Measurements from ENCODE around the gene ALKBH4.

Gene ALKBH4

DNA sequence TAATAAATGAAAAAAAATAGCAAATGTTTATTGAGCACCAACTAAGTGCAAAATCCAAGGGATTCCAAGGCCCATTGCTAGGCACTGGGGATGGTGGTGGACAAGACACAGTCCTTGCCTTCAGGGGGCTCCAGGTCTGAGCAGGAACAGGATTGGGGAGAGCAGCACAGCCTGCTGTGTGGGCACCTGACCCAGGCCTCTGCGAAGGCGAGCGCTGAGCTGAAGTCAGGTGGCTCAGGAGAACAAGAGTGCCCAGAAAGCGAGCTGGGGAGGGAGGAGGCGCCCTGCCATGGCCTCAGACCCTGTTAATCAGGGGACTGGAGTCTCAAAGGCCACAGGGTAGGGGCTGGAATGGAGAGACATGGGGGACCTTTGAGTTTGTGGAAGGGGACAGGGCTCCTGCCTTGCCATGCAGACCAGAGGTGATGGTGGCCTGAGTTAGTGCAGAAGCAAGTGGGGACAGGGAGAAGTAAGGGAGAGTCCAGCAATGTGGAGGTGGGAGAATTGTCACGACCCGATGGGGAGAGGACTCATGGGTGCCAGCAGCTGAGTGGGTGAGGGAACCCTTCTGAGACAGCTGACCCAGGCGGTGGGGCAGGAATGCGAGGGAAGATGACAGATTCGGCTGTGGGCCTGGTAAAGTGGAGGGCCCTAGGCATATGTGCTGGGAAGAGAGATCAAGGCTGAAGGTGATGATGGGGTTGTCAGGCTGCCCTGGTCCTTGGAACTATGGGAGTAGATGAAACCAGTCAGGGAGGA, 35.3 kb downstream of the ALKBH4 start:
- TF ChIP-seq, protein P1, sequence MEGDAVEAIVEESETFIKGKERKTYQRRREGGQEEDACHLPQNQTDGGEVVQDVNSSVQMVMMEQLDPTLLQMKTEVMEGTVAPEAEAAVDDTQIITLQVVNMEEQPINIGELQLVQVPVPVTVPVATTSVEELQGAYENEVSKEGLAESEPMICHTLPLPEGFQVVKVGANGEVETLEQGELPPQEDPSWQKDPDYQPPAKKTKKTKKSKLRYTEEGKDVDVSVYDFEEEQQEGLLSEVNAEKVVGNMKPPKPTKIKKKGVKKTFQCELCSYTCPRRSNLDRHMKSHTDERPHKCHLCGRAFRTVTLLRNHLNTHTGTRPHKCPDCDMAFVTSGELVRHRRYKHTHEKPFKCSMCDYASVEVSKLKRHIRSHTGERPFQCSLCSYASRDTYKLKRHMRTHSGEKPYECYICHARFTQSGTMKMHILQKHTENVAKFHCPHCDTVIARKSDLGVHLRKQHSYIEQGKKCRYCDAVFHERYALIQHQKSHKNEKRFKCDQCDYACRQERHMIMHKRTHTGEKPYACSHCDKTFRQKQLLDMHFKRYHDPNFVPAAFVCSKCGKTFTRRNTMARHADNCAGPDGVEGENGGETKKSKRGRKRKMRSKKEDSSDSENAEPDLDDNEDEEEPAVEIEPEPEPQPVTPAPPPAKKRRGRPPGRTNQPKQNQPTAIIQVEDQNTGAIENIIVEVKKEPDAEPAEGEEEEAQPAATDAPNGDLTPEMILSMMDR (IDR thresholded peaks at IDR 0.05; ENCODE audit: low read depth, low read length, missing control alignments), result no peak
- Histone ChIP-seq H3K36me3 (replicated peaks) (peaks cover 18% of the 10 kb centered on the region), H3K27me3 (replicated peaks) (no peaks in the 10 kb centered on the region), H3K27ac (no peak overlapping the region), H3K4me3 (ENCODE audit: low read depth, low read length) (no peak overlapping the region)
- in situ Hi-C loops (cut with HindIII; ENCODE audit: low pct_ligation_motif_present, low sequenced_read_pairs), result no loop called here
- no peak for DNase-seq

DNA sequence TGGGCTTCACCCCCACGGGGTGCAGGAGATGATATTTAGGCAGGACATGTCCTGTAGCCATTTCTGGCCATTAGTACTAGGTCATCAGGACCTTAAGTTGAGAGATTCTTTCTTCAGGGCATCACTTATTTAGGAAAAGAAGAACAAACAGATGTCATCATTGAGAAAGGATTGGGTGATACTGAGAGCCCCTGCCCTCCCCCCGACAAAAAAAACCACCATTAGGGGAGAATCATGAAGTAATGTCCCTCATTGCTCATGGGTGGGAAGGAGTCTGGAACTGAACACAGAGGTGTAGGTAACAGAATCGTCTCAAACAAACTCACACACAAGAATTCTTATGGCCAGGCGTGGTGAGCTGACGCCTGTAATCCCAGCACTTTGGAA, 37.7 kb downstream of the ALKBH4 start:
- Histone ChIP-seq H3K36me3 (replicated peaks) (peaks cover 18% of the 10 kb centered on the region), H3K4me3 (ENCODE audit: low read depth, low read length) (no peak overlapping the region), H3K27ac (no peak overlapping the region), H3K27me3 (replicated peaks) (no peaks in the 10 kb centered on the region)
- TF ChIP-seq, protein P1 (IDR thresholded peaks at IDR 0.05; ENCODE audit: low read depth, low read length, missing control alignments), result no peak
- DNase-seq, result no peak
- in situ Hi-C loops (cut with HindIII; ENCODE audit: low pct_ligation_motif_present, low sequenced_read_pairs), result no loop called here

DNA sequence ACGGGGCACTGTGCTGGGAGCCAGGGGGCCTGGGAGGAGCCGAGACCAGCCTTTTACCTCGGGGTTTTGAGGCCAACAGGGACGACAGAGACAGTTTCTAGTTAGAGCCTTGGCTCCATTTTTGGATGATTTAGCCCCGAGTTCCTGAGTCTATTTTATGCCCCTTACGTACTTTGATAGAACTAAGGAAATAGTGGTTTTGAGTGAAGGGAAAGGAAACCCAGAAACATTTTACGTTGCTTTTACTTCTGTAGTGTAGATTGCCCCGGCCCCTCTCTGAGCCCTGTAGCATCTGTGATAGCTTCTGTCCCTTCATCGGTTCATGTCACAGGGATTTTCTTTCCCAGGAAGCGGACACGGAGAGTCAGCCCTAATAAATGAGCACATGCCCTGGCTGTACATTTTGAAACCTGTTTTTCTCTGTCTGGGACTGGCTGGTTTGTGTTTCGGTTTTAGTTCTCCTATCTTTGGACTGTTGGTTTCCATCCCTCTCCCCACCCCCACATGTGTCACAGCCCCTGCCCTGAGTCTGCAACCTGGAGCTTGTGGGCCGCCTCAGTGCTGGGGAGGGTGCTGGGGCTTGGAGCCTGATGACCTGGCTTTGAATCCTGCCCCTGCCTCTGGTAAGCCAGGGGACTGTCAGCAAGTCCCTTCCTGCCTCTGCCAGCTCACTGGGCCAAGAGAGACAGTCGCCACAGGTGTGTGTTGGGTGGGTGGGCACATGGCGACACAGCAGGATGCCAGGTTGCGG, 38.2 kb downstream of the ALKBH4 start:
- TF ChIP-seq, protein P1 (IDR thresholded peaks at IDR 0.05; ENCODE audit: low read depth, low read length, missing control alignments), result no peak
- Histone ChIP-seq H3K4me3 (ENCODE audit: low read depth, low read length) (no peak overlapping the region), H3K27ac (no peak overlapping the region), H3K36me3 (replicated peaks) (peaks cover 18% of the 10 kb centered on the region), H3K27me3 (replicated peaks) (no peaks in the 10 kb centered on the region)
- in situ Hi-C loops (cut with HindIII; ENCODE audit: low pct_ligation_motif_present, low sequenced_read_pairs), result no loop called here
- no peak for DNase-seq

DNA sequence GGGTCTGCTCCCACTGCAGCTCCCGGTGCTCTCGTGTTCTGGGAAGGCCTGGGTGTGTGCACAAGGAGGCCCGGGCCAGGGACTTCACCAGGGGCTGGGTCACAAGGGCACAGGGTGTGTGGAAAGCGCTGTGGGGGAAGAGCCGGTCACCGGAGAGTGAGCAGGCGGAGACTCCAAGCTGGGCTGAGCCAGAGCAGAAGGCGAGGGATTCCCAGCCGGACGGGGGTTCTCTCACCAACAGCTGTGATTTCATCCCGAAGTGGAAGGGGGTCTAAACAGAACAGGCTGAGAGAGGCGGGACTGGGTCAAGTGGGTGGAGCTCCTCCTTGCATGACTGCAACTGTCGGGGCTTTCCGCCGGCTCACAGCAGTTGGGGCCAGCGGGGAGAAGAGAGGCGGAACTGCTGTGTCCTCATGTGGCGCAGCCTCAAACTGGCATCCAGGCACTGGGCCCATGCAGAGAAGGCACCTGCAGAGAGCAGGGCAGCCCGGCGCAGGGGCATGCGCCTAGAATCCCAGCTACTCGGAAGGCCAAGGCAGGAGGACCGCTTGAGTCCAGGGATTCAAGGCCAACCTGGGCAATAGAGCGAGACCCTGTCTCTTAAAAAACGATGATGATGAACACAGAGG, 38.9 kb downstream of the ALKBH4 start:
- DNase-seq, result no peak

DNA sequence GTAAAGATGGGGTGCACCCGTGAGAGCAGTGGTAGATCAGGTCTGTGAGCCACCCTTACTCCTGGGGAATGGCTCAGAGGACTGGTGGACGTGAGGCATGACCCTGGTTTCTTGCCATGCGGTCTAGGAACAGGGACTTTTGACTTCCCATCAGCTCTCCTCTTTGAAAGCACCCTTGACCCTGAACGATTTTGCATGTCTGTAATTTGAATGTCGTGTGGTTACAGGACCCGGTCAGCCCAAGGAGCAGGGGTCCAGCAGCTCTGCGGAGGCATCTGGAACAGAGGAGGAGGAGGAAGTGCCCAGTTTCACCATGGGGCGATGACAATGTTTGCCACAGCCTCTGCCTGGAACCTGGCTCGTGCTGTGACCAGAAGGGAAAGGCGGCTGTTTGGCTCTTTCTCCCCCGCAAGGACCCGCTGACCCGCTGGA, 39.9 kb downstream of the ALKBH4 start:
- H3K36me3 ChIP-seq (replicated peaks), result peaks cover 23% of the 10 kb centered on the region
- no peak overlapping the region for H3K27ac ChIP-seq
- H3K27me3 ChIP-seq (replicated peaks), result no peaks in the 10 kb centered on the region
- DNase-seq, result no peak
- TF ChIP-seq, protein P1 (IDR thresholded peaks at IDR 0.05; ENCODE audit: low read depth, low read length, missing control alignments), result no peak
- in situ Hi-C loops (cut with HindIII; ENCODE audit: low pct_ligation_motif_present, low sequenced_read_pairs), result no loop called here
- H3K4me3 ChIP-seq (ENCODE audit: low read depth, low read length), result no peak overlapping the region

More for the DNA sequence above, 38.9 kb downstream of the ALKBH4 start:
- H3K4me3 ChIP-seq (ENCODE audit: low read depth, low read length), result no peak overlapping the region
- TF ChIP-seq, protein P1 (IDR thresholded peaks at IDR 0.05; ENCODE audit: low read depth, low read length, missing control alignments), result no peak
- peaks cover 23% of the 10 kb centered on the region for H3K36me3 ChIP-seq (replicated peaks)
- in situ Hi-C loops (cut with HindIII; ENCODE audit: low pct_ligation_motif_present, low sequenced_read_pairs), result no loop called here
- no peaks in the 10 kb centered on the region for H3K27me3 ChIP-seq (replicated peaks)
- no peak overlapping the region for H3K27ac ChIP-seq

Data from brain microvascular endothelial cell (primary cell).